Measurements from ENCODE around the gene ELOF1.

DNA sequence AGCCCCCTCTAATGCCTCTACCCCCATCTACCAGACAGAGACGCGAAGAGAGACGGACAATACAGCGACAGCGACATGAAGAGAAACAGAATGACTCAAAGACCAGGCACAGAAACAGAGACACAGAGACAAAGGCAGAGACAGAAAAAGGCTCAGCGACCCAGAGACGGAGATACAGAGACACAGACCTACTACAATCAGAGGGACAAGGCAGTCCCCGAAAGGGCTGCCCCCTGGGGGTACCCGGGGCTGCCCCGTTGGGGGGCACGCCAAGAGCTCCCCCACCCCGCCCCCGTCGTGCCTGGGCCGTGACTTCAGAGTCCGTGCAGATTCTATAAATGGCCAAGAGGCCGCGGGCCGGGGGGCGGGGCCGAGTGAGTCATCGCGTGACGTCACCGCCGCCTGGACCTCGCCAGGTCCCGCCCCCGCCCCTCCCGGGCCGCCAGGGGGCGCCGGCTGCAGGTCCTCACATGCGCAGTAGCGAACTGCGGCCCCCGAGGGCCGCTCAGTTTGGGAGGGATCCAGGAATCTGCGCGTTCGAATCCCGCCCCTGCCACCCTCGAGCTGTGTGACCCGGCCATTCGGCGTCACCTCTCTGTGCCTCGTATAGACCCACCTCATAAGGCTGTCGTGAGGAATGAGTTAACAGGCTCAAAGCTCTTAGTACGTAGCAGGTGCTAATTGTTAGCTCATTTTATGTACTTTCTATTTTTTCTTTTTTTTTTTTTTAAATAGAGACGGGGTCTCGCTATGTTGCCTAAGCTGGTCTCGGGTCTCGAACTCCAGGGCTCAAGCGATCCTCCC is 23.0 kb downstream of the ELOF1 start:
- no peak for TF ChIP-seq TAF1 (IDR thresholded peaks at IDR 0.05; ENCODE audit: low read depth)
- TF ChIP-seq CTCF (IDR thresholded peaks at IDR 0.05; ENCODE audit: poor library complexity, severe bottlenecking): peak; percentile 69
- no peak for TF ChIP-seq EZH2 (IDR thresholded peaks at IDR 0.05; ENCODE audit: borderline replicate concordance, insufficient read depth, low read length, poor library complexity, severe bottlenecking)
- TF ChIP-seq EP300 (conservative IDR thresholded peaks at IDR 0.05; ENCODE audit: poor library complexity, severe bottlenecking): no peak
- no peak for TF ChIP-seq REST (IDR thresholded peaks at IDR 0.05; ENCODE audit: borderline replicate concordance)
- peak; percentile 16 for TF ChIP-seq POLR2AphosphoS5 (IDR thresholded peaks at IDR 0.05)
- no peak for TF ChIP-seq MXI1 (conservative IDR thresholded peaks at IDR 0.05; ENCODE audit: poor library complexity, severe bottlenecking)
- peak; percentile 34 for TF ChIP-seq SMC3 (conservative IDR thresholded peaks at IDR 0.05; ENCODE audit: poor library complexity)

All from neural cell (in vitro differentiated cells).